ENCODE data around the gene CS. TPM values are rescaled to one million over a fixed set of nuclear protein-coding genes. Genes with fewer than 3 reads are reported as not detected.
A peak's percentile ranks its signal among the peaks of the same experiment; 100 is the strongest.
"Not testable (repeated sequence)": the region's sequence is repeated elsewhere in the genome, so short reads cannot be mapped to it uniquely, and the experiment has no call there.

The CS gene
- total RNA-seq: 100 to 1,000 TPM; 189 to 197 TPM
- 73.3 to 76.7 reads per million in 2 donors for total RNA-seq

DNA sequence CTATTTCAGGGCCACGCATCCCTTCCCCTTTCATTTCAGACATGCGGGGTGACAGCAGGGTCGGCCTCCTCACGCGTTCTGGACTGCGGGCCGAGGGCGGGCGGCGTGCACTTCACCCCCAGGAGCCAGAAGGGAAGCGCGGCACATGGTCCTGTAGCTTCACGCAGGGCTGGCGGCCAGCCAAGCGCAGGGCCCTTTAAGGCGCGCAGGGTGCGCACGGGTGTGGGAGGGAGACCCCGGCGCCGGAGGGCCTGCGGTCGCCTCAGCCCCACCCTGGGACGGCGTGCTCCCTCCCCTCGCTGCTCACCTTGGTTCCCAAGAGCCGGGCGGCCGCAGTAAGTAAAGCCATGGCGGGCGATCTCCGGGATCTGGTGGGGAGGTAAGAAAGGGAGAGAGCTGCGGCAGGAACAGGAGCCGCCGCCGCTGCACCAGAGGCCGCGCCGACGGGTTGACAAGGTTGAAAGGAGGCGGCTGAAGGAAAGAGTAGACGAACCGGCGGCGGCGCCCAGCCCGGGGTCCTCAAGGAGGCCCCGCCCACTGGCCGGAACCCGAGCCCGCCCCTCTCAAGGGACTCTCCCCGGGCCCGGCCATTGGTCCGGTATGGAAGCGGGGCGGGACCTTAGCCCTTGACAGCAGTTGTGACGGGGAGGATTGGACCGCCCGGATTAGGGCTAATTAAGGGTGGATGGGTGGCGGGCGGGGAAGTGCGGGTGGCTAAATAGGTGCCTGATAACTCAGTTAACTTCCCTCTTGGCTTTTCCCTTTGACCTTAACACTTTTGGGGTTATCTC lies at the start of gene CS:
CS (minus strand) TSS at position 478 of the 791 bp plus-strand sequence; CDS start at position 349, 129 bp downstream.
- DNase-seq (peak; percentile 98 to 99 (median 98)), ATAC-seq (peak; percentile 95)
- Mint-ChIP-seq H3K4me3 (peak within 1 kb of the TSS; percentile 94), H3K4me1 (peaks cover 41% of the 10 kb centered on the region), H3K27me3 (no peaks in the 10 kb centered on the region), H3K36me3 (ENCODE audit: low read depth) (no peaks in the 10 kb centered on the region), H3K27ac (peak within 1 kb of the TSS; percentile 94)
- H3K9me3 ChIP-seq (ENCODE audit: control insufficient read depth, low read length, poor library complexity, severe bottlenecking): no peaks in the 10 kb centered on the region

DNA sequence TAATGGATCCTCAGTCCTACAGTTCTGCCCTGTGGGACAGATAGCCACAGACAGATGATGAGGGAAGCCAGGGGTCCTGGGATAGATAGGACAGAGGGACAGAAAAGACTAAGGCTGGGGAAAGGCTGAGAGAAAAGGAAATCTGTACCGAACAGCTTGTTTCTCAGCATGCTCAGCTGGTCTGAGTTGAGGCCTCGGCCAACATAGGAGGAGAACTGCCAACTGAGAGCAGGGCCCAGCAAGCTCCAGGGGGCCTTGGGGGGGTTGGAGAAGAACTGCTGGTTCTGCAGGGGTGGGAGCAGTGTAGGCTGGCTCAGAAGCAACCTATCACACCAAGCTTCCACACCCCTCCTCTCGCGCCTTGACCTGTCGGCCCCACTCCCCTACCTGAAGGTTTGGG lies 48.6 kb upstream of the CS start:
- peaks cover 7% of the 10 kb centered on the region for H3K4me1 Mint-ChIP-seq
- H3K27me3 Mint-ChIP-seq: no peaks in the 10 kb centered on the region
- H3K9me3 ChIP-seq (ENCODE audit: control insufficient read depth, low read length, poor library complexity, severe bottlenecking): no peaks in the 10 kb centered on the region
- H3K27ac Mint-ChIP-seq: no peak overlapping the region
- DNase-seq (no peak), ATAC-seq (no peak)
- H3K36me3 Mint-ChIP-seq (ENCODE audit: low read depth): peaks cover 12% of the 10 kb centered on the region
- H3K4me3 Mint-ChIP-seq: no peak overlapping the region

DNA sequence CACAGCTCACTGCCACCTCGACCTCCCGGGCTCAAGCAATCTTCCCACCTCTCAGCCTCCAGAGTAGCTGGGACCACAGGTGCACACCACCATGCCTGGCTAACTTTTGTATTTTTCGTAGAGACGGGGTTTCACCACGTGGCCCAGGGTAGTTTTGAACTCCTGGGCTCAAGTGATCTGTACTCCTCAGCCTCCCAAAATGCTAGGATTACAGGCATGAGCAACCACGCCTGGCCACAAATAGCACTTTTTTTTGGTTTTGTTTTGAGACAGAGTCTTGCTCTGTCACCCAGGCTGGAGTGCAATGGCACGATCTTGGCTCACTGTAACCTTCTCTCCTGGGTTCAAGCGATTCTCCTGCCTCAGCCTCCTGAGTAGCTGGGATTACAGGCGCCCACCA lies 47.1 kb upstream of the CS start:
- not testable (repeated sequence) for H3K4me3 Mint-ChIP-seq; DNase-seq; H3K9me3 ChIP-seq (ENCODE audit: control insufficient read depth, low read length, poor library complexity, severe bottlenecking); H3K27me3 Mint-ChIP-seq; ATAC-seq
- peak overlapping the region; percentile 37 for H3K27ac Mint-ChIP-seq
- peaks cover 12% of the 10 kb centered on the region for H3K4me1 Mint-ChIP-seq
- H3K36me3 Mint-ChIP-seq (ENCODE audit: low read depth): peaks cover 18% of the 10 kb centered on the region

DNA sequence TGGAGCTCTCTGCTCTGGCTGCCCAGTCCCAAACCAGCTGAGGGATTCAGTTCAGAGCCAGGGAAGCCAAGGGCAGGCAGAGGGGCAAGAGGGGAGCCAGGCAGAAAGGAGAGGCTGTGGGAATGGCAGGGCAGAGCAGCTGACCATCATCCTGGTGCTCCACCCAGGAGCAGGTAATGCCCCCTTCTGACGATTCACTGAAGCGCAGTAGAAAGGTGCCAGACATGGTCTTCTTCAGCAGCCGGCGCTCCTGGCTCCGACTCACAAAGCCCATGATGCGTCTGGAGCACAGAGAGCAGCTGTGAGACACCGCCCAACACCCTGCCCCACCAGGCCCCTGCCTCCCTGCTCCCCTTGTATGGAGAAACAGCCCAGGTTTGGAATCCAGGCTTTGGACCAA lies 46.5 kb upstream of the CS start:
- ATAC-seq (no peak), DNase-seq (no peak)
- no peak overlapping the region for H3K4me3 Mint-ChIP-seq
- H3K4me1 Mint-ChIP-seq: peaks cover 12% of the 10 kb centered on the region
- peaks cover 18% of the 10 kb centered on the region for H3K36me3 Mint-ChIP-seq (ENCODE audit: low read depth)
- H3K27ac Mint-ChIP-seq: peak overlapping the region; percentile 37
- no peaks in the 10 kb centered on the region for H3K27me3 Mint-ChIP-seq
- H3K9me3 ChIP-seq (ENCODE audit: control insufficient read depth, low read length, poor library complexity, severe bottlenecking): no peaks in the 10 kb centered on the region

DNA sequence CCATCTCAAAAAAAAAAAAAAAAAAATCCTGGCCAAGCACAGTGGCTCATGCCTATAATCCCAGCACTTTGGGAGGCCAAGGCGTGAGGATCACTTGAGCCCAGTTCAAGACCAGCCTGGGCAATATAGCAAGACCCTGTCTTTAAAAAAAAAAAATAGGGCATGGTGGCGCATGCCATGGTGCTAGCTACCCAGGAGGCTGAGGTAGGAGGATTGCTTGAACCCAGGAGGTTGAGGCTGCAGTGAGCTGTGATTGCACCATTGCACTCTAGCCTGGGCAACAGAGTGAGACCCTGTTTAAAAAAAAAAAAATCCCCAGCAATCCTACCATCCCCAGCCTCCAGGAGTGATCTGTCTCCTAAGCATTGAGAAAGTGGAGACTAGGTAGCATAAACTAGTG lies 42.2 kb upstream of the CS start:
- H3K27me3 Mint-ChIP-seq; DNase-seq; H3K9me3 ChIP-seq (ENCODE audit: control insufficient read depth, low read length, poor library complexity, severe bottlenecking); H3K36me3 Mint-ChIP-seq (ENCODE audit: low read depth); H3K4me3 Mint-ChIP-seq; ATAC-seq: not testable (repeated sequence)
- Mint-ChIP-seq H3K27ac (peak overlapping the region; percentile 100), H3K4me1 (peaks cover 37% of the 10 kb centered on the region)

DNA sequence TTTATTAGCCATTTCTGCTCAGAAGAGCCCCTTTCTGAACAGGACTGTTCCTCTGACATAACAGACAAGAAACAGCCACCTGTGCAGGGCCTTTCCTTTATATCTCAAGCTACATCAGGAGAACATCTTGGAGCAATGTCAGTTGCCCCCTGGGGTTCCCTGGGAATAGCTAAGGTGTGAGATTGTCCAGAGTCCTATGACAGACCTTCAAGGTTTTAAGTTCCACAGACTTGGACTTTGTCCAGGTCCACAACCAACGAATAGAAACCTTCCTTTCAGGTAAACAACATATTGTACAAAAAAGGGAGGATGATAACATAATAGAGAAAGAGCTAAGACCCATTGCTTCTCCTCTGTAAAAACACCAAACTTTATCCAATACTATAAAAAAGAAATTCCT lies 41.5 kb upstream of the CS start:
- peaks cover 8% of the 10 kb centered on the region for H3K36me3 Mint-ChIP-seq (ENCODE audit: low read depth)

DNA sequence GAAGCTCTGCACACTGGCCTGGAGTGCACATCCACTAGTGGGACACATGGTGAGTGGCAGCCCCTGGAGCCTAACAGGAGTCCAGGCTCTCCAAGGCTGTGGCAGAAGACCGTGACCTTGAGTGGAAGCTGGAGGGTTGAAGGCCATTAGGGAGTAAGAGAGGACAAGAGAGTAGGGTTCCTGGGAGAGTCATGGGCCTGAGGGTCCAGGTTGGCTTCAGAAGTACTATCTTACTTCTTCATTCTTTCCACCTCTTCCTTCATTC lies 39.0 kb upstream of the CS start:
- peak overlapping the region; percentile 91 for H3K4me3 Mint-ChIP-seq
- H3K9me3 ChIP-seq (ENCODE audit: control insufficient read depth, low read length, poor library complexity, severe bottlenecking): no peaks in the 10 kb centered on the region
- H3K4me1 Mint-ChIP-seq: peaks cover 42% of the 10 kb centered on the region
- H3K27ac Mint-ChIP-seq: peak overlapping the region; percentile 100
- peaks cover 8% of the 10 kb centered on the region for H3K36me3 Mint-ChIP-seq (ENCODE audit: low read depth)
- ATAC-seq: no peak
- H3K27me3 Mint-ChIP-seq: no peaks in the 10 kb centered on the region
- no peak for DNase-seq

More for the DNA sequence above, 41.5 kb upstream of the CS start:
- no peak overlapping the region for H3K4me3 Mint-ChIP-seq
- H3K27ac Mint-ChIP-seq: peak overlapping the region; percentile 100
- H3K4me1 Mint-ChIP-seq: peaks cover 40% of the 10 kb centered on the region
- no peaks in the 10 kb centered on the region for H3K9me3 ChIP-seq (ENCODE audit: control insufficient read depth, low read length, poor library complexity, severe bottlenecking)
- H3K27me3 Mint-ChIP-seq: no peaks in the 10 kb centered on the region
- ATAC-seq (no peak), DNase-seq (no peak)

DNA sequence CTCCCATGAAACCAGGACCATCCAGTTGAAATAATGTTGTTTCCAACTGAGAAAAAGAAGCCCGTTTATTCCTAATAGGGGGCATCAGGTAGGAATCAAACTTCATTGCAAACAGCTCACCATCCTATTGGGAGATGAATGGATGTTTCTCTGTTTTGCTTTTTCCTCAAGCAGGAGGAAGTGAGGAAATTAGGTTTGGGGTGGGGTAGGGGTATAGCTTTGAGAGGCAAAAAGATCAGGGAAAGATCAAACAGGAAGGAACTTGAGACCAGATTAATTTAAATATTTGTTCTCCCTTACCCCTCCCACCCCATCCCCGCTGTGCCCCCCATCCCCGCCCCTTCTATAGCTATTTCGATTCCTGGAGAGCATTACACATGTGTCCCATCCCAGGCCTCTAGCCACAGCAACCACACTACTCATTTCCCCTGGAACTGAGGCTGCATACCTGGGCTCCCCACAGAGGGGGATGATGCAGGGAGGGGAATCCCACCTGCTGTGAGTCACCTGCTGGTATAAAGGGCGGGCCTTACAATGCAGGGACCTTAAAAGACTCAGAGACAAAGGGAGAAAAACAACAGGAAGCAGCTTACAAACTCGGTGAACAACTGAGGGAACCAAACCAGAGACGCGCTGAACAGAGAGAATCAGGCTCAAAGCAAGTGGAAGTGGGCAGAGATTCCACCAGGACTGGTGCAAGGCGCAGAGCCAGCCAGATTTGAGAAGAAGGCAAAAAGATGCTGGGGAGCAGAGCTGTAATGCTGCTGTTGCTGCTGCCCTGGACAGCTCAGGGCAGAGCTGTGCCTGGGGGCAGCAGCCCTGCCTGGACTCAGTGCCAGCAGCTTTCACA lies 38.4 kb upstream of the CS start, which contains the start of gene IL23A:
IL23A (plus strand) TSS at position 577 of the 850 bp plus-strand sequence; CDS start at position 738, 161 bp downstream.
- H3K36me3 Mint-ChIP-seq (ENCODE audit: low read depth): peaks cover 8% of the 10 kb centered on the region
- H3K27ac Mint-ChIP-seq: peak within 1 kb of the TSS; percentile 100
- H3K4me1 Mint-ChIP-seq: peaks cover 45% of the 10 kb centered on the region
- H3K4me3 Mint-ChIP-seq: peak within 1 kb of the TSS; percentile 91
- DNase-seq (peak; percentile 64 to 86 (median 72)), ATAC-seq (peak; percentile 81)
- no peaks in the 10 kb centered on the region for H3K9me3 ChIP-seq (ENCODE audit: control insufficient read depth, low read length, poor library complexity, severe bottlenecking)
- no peaks in the 10 kb centered on the region for H3K27me3 Mint-ChIP-seq

DNA sequence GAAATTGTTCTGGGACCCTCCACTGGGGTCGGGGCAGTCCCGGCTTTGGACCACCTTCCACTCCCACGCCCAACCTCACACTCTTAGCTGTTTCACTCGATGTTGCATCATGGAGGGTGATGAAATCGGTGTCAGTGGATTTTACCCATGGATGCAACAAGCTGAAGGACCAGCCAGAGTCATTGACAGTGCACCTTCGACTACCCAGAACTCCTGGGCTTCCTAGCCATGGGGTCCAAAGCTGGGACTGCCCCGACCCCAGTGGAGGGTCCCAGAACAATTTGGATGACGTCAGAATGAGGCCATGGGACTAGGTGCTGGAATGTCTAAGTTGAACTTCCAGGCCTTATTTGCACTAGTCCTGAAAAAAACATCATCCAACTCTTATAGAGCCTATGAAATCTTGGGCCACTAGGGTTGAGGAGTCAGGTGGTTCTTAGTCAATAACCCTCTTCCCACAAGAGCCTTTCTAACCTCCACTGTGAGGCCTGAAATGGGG lies 37.7 kb upstream of the CS start:
- Mint-ChIP-seq H3K27me3 (no peaks in the 10 kb centered on the region), H3K4me3 (peak overlapping the region; percentile 91), H3K36me3 (ENCODE audit: low read depth) (peaks cover 3% of the 10 kb centered on the region), H3K27ac (peak overlapping the region; percentile 100), H3K4me1 (peaks cover 48% of the 10 kb centered on the region)
- no peak for ATAC-seq
- DNase-seq: no peak
- H3K9me3 ChIP-seq (ENCODE audit: control insufficient read depth, low read length, poor library complexity, severe bottlenecking): no peaks in the 10 kb centered on the region

DNA sequence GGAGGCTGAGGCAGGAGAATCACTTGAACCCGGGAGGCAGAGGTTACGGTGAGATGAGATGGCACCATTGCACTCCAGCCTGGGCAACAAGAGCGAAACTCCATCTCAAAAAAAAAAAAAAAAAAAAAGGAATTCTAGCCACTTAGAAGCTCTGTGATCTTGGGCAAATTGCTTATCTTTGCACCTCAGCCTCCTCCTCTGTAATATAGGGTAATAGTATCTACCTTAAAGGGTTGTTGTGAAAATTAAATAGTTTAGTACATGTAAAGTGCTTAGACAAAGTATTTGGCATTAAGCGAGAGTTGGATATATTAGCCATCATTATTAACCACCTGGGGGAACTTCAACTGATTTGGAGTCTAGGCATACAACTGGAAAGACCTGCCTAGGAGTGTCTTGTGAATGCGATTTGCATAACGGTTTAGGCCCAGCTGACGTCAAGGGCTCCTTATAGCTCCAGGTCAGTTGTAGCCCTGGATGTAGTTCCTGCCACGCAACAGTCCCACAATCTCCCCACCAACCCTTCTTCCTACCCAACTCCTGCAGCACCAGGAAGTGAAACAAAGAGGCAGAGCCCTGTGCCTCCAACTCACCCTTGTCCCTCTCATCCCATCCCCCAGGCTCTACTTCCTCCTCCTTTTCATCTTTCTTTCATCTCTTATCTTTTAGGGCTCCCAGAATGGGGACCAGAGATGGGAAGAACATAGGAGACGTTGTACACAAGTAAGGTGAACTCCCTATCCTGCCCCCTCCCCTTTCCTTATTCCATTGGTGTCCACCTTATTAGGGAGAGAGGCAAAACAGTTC lies 36.4 kb upstream of the CS start:
- DNase-seq: no peak
- Mint-ChIP-seq H3K4me3 (no peak overlapping the region), H3K36me3 (ENCODE audit: low read depth) (peaks cover 3% of the 10 kb centered on the region), H3K27ac (peak overlapping the region; percentile 100), H3K27me3 (no peaks in the 10 kb centered on the region), H3K4me1 (peaks cover 50% of the 10 kb centered on the region)
- no peaks in the 10 kb centered on the region for H3K9me3 ChIP-seq (ENCODE audit: control insufficient read depth, low read length, poor library complexity, severe bottlenecking)
- ATAC-seq: no peak

DNA sequence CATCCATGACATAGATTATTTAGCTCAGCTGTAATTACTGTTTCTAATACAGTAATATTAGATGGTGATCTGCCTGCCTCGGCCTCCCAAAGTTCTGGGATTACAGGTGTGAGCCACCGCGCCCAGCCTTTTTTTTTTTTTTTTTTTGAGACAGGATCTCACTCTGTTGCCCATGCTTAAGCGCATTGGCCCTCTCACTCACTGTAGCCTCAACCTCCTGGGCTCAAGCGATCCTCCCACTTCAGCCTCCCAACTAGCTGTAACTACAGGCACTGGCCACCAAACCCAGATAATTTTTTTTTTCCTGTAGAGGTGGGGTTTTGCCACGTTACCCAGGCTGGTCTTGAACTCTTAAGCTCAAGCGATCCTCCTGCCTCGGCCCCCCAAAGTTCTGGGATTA lies 35.4 kb upstream of the CS start:
- not testable (repeated sequence) for H3K27me3 Mint-ChIP-seq; H3K36me3 Mint-ChIP-seq (ENCODE audit: low read depth); H3K9me3 ChIP-seq (ENCODE audit: control insufficient read depth, low read length, poor library complexity, severe bottlenecking); H3K4me3 Mint-ChIP-seq; DNase-seq; ATAC-seq
- Mint-ChIP-seq H3K4me1 (peaks cover 48% of the 10 kb centered on the region), H3K27ac (peak overlapping the region; percentile 100)

DNA sequence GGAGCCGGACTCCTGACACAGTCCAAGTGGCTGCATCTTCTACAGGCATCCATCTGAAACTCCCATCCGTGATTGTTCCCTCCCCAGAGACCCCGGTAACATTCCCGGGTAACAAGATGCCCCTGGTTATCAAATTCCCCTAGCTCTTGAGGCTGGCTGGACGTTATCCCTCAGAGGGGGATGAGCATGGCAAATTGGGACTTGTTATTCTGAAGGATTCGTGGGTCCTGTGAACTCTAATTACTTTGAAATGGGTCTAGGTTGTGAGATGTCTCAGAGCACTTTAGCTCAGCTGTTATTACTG lies 34.3 kb upstream of the CS start:
- ATAC-seq (no peak), DNase-seq (no peak)
- peak overlapping the region; percentile 100 for H3K27ac Mint-ChIP-seq
- peaks cover 3% of the 10 kb centered on the region for H3K36me3 Mint-ChIP-seq (ENCODE audit: low read depth)
- peak overlapping the region; percentile 90 for H3K4me3 Mint-ChIP-seq
- no peaks in the 10 kb centered on the region for H3K27me3 Mint-ChIP-seq
- H3K9me3 ChIP-seq (ENCODE audit: control insufficient read depth, low read length, poor library complexity, severe bottlenecking): no peaks in the 10 kb centered on the region
- H3K4me1 Mint-ChIP-seq: peaks cover 41% of the 10 kb centered on the region

All from T-helper 17 cell (primary cell).